ENCODE results near the gene HMCN1.

GRCh38 chr1:185914089-185914488 lies 179.9 kb downstream of the HMCN1 start:
- TF ChIP-seq CTCF (IDR thresholded peaks at IDR 0.05; ENCODE audit: insufficient read depth, low read length, poor library complexity, severe bottlenecking) (no peak), EZH2phosphoT487 (conservative IDR thresholded peaks at IDR 0.05; ENCODE audit: low read length) (no peak)
